Stimulated activated memory B cell treated with anti-CD40 and anti-IgM and Interleukin-4, amounts not matched to agents 10 μg/mL and 1 μg/mL and 100 μg/mL, for 72 hours (primary cell): ENCODE results near the gene SBF2.

ENCODE experiments used
- ATAC-seq: fragments of 150-1000 bp; cut with Tn5 transposase; 2 replicates; pipeline ENCODE4 v1.10.0; 2021
- H3K27ac Mint-ChIP-seq: one replicate; pipeline ENCODE4 v1.8.0; 2022; ENCODE audit warnings: mild to moderate bottlenecking, mixed read lengths
- H3K27me3 Mint-ChIP-seq: one replicate; pipeline ENCODE4 v1.8.0; 2022; ENCODE audit warnings: mixed read lengths
- H3K36me3 Mint-ChIP-seq: one replicate; pipeline ENCODE4 v1.8.0; 2022; ENCODE audit warnings: mixed read lengths
- H3K4me1 Mint-ChIP-seq: one replicate; pipeline ENCODE4 v1.8.0; 2022; ENCODE audit warnings: mixed read lengths
- H3K4me3 Mint-ChIP-seq: one replicate; pipeline ENCODE4 v1.8.0; 2022; ENCODE audit warnings: mild to moderate bottlenecking, moderate library complexity, mixed read lengths
- H3K9me3 Mint-ChIP-seq: one replicate; pipeline ENCODE4 v1.8.0; 2022; ENCODE audit warnings: mixed read lengths

Gene SBF2

DNA sequence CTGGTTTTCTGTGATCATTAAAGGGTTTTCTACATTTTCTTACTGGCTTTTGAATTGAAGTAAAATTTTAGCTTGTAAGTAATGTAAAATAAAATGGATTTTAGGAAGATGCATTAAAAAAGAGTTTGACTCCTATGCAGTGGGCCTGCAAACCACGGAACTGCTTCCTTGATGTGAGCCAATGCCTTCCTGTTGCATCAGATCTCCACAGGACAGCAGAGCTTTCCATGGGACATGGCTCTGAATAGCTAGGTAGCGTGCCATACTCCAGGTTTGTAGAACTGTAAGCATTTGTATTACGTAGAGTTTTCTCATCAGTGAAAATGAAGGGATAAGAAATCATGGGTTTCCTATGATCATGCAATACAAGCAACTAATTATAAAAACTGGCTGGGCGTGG is 496.7 kb downstream of the SBF2 start:
- Mint-ChIP-seq H3K27ac (no peak overlapping the region), H3K4me3 (no peak overlapping the region), H3K9me3 (no peaks in the 10 kb centered on the region), H3K27me3 (no peaks in the 10 kb centered on the region), H3K4me1 (no peaks in the 10 kb centered on the region), H3K36me3 (peaks cover 9% of the 10 kb centered on the region)
- no peak for ATAC-seq

DNA sequence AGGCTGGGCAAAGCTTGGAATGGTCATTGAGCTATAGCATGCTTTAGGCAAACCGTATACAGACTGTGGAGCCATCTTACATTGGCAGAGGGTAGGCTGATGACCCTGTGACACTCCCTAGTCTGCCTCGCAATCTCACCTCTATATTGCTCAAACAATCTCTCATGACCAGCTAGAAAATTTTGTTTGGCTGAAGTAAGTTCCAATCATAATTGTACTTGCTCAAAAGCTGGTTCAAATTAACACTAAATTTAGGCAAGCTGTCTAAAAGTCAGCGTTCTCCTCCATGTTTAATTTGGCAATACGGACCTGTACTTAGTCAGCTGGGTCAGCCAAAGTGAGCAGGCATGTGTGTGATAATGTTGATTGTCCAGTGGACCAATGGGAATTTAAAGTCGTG is 497.2 kb downstream of the SBF2 start:
- Mint-ChIP-seq H3K36me3 (peaks cover 9% of the 10 kb centered on the region), H3K4me1 (no peaks in the 10 kb centered on the region), H3K9me3 (no peaks in the 10 kb centered on the region), H3K27ac (no peak overlapping the region), H3K27me3 (no peaks in the 10 kb centered on the region), H3K4me3 (no peak overlapping the region)
- ATAC-seq, result no peak

DNA sequence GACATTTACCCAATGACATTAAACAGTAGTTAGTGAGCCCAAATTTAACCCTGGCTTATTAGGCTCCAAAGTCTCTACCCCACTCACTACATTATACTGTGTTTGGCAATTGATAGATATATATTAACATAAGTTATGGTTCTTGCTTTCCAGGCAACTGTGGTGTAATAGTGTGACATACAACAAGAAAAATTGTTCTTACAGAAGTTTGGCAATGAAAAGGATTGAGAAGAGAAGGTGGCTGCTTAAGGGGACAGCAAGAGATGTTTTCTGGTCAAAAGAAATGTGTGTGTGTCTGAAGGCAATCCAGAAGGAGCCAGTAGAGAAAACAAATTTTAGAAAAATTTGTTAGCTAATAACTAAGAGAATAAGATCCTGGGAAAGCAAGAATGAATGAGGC is 497.8 kb downstream of the SBF2 start:
- Mint-ChIP-seq H3K4me3 (no peak overlapping the region), H3K4me1 (no peaks in the 10 kb centered on the region), H3K27ac (no peak overlapping the region), H3K36me3 (peaks cover 9% of the 10 kb centered on the region), H3K9me3 (no peaks in the 10 kb centered on the region), H3K27me3 (no peaks in the 10 kb centered on the region)
- no peak for ATAC-seq

DNA sequence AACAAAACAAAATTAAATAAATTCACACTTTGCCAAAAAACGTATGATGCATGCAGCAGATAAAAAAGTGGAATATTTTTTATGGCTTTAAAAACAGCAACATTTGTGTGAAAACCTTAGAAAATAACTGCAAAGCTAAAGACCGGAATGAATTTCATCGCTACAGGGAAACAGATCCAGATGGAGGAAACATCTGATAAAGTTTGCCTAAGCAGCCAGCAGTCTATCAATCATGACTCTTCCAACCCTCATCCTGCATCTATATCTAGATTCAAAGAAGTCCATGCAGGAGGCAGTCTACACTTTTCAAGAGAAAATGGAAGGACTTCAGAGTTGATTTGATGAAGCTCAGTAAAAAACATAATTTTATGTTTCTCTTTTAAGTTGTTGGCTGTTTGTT is 503.3 kb downstream of the SBF2 start:
- ATAC-seq, result no peak
- H3K4me3 Mint-ChIP-seq, result no peak overlapping the region
- H3K4me1 Mint-ChIP-seq, result peaks cover 16% of the 10 kb centered on the region
- no peak overlapping the region for H3K27ac Mint-ChIP-seq
- peaks cover 15% of the 10 kb centered on the region for H3K36me3 Mint-ChIP-seq
- H3K27me3 Mint-ChIP-seq, result no peaks in the 10 kb centered on the region
- H3K9me3 Mint-ChIP-seq, result no peaks in the 10 kb centered on the region

DNA sequence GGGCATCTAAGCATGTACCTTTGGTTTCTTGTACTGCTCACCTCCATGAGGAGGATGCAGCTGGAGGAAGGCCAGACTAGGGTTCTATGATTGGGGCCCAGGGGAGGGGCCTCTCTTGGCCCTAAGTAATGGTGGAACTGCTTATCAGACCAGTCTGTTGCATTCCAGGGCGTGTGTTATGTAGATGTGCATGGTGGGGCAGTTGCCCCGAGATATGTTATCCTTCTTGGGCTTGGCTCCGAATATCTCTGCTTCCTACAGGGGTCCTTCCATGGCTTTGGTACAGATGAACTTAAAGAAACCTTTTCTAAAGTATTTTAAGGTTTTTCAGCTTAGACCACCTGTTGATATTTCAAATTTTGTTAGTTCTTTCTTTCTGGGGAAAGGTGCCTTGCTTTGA is 504.1 kb downstream of the SBF2 start:
- ATAC-seq, result no peak
- Mint-ChIP-seq H3K4me1 (peaks cover 16% of the 10 kb centered on the region), H3K36me3 (peaks cover 19% of the 10 kb centered on the region), H3K9me3 (no peaks in the 10 kb centered on the region), H3K27me3 (no peaks in the 10 kb centered on the region), H3K4me3 (no peak overlapping the region), H3K27ac (no peak overlapping the region)

DNA sequence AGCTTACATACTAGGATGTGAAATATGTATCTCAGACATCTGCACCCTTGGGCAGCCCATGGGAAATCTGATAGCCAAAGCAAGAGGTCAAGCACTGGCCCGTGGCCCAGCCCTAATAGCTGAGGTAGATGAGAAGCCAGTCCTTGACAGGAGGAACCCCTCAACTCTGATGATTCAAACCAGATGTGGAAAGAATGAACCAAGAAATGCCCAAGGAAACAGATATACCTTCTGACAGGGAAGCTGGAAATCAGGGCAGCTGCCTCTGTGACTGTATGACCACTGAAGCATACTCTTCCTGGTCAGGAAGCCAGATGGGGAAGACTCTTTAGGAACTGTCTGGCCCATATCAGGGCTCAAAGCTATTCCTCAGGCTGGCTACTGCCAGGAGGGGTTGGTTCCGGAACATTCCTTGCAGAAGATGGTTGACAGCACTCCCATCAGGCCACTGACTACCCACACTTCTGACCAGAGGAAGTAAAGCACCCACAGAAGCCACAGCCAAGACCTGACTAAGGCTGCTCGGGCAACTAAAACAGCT is 506.0 kb downstream of the SBF2 start:
- Mint-ChIP-seq H3K9me3 (no peaks in the 10 kb centered on the region), H3K36me3 (peaks cover 30% of the 10 kb centered on the region), H3K4me3 (no peak overlapping the region), H3K27ac (peak overlapping the region; percentile 75), H3K27me3 (no peaks in the 10 kb centered on the region), H3K4me1 (peaks cover 24% of the 10 kb centered on the region)
- peak; percentile 18 for ATAC-seq

DNA sequence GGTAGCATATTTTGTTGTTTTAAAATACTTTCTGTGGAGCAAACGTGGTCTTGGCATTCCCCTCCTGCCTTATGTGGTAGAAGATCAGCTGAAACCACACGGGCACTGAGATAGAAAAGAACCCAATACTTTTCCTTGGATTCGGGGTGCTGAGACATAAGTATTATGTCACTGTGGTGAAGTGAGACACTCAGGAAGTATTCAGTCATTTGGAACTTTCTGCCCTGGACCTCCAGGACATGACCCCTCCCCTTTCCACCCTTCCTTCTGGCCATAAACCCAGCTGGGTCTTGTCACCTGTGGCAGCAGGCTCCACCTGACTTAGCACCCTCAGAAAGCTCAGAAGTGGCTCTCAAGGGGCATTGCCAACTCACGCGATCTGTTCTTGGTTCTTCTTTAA is 506.8 kb downstream of the SBF2 start:
- Mint-ChIP-seq H3K27ac (peak overlapping the region; percentile 75), H3K9me3 (no peaks in the 10 kb centered on the region), H3K27me3 (no peaks in the 10 kb centered on the region), H3K4me1 (peaks cover 24% of the 10 kb centered on the region), H3K4me3 (no peak overlapping the region), H3K36me3 (peaks cover 30% of the 10 kb centered on the region)
- ATAC-seq, result peak; percentile 82

DNA sequence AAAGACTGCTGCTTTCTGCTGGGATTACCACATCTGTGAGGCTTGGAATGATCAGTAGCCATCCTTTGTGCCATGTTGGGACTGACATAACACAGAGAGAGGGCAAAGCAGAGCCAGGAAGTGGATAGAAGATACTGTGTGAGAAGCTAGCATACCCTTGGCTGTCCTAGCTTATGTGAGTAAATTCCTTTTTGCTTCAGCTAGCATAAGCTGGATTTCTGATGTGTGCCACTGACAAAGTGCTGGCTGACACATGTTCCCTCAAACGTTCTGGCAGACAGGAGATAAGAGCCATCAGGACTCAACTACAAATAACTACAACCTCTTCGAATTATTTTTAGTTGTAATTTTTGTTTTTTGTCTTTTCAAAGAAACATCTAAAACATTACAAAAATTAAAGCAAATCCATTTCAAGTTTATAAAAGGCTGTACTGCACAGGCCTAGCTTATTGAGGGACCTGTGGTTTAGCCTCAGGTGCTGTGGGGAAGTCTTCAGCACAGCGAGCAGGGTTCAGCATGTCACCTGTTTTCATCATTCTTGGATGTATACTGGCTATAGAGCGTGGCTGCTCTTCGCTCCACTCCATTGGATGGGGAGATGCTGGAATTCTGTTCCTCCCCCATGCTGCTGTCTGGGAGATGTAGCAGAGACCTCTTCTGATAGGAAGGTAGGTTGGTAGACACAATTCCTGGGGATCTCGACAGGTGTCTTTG is 509.3 kb downstream of the SBF2 start:
- Mint-ChIP-seq H3K4me1 (peaks cover 24% of the 10 kb centered on the region), H3K27me3 (no peaks in the 10 kb centered on the region), H3K4me3 (no peak overlapping the region), H3K9me3 (no peaks in the 10 kb centered on the region), H3K36me3 (peaks cover 45% of the 10 kb centered on the region), H3K27ac (peak overlapping the region; percentile 71)
- ATAC-seq, result no peak

DNA sequence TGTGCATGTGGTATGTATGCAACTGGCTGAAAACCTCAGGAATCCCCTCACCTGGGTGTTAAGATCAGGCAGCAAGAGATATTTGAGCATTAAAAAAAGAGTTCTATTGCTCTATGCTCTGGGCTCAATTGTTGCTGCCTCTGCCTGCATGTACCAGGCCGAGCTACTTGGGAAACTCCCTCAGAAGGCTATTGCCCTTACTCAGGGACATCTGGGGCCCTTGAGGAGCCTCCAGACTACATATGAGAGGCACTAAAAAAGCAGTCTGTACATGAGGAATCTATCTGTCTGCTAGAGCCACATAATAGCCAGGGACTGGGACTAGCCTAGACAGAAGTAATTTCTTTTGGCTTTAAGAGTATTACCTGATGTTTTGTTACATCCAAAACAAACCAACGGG is 510.0 kb downstream of the SBF2 start:
- Mint-ChIP-seq H3K36me3 (peaks cover 43% of the 10 kb centered on the region), H3K4me3 (no peak overlapping the region), H3K27me3 (no peaks in the 10 kb centered on the region)

DNA sequence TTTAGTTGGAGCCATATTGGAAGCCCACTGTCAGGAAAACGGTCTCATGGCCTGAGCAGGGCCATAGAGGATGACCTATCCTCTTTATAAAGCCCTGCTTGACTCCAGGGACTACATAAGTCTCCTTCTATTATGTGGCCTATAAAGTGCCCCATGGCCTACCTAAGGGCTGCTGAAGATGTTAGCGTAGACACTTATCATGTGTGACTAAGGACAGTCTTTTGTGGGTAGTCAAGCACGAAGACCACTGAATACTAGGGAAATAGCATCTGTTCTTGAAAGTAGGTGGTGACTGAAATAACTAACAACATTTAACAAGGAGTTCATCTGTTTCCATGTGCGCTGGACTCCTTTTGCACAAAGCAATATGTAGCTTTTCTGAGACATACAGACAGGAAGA is 513.1 kb downstream of the SBF2 start:
- H3K36me3 Mint-ChIP-seq, result peaks cover 33% of the 10 kb centered on the region
- H3K4me3 Mint-ChIP-seq, result no peak overlapping the region
- peaks cover 8% of the 10 kb centered on the region for H3K4me1 Mint-ChIP-seq
- no peaks in the 10 kb centered on the region for H3K9me3 Mint-ChIP-seq
- no peak overlapping the region for H3K27ac Mint-ChIP-seq
- ATAC-seq, result no peak
- H3K27me3 Mint-ChIP-seq, result no peaks in the 10 kb centered on the region

More for the DNA sequence above, 510.0 kb downstream of the SBF2 start:
- Mint-ChIP-seq H3K4me1 (peaks cover 24% of the 10 kb centered on the region), H3K9me3 (no peaks in the 10 kb centered on the region), H3K27ac (peak overlapping the region; percentile 71)
- ATAC-seq, result no peak

DNA sequence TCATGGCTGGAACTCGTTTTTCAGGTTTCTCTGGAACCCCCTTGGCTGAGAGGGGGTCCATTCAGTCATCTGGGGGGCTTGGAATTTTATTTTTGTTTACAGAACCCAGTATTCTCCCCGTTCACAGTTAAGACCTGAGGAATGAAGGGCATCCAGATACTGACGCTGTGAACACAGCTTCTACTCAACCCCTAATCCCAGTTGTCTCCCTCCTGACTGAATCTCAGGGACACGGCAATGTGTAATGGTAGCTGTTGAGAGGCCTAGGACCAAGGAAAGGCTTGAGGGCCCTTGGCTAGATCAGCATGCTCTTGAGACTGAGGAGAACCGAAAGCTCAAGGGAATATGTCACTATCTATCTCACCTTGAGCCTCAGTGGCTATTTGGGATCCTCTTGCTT is 516.5 kb downstream of the SBF2 start:
- Mint-ChIP-seq H3K9me3 (no peaks in the 10 kb centered on the region), H3K4me1 (peaks cover 6% of the 10 kb centered on the region)

DNA sequence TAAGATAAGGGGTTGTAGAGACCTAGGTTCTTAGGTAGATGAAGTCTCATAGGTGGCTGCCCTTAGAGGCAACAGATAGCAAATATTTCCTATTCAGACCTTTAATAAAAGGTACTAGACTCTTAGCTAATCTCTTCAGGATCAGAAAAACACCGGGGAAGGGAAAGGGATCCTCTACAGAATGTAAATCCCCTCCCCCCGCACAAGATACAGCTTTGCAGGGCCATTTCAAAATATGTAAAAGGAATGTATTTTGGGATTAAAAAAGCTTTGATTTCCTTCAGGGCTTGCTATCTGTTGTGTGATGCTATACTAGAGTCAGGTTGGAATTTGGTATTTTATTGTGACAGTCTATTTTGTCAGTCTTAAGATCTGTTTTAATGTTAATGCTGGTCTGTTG is 517.0 kb downstream of the SBF2 start:
- H3K27ac Mint-ChIP-seq, result no peak overlapping the region
- ATAC-seq, result no peak
- no peak overlapping the region for H3K4me3 Mint-ChIP-seq
- H3K4me1 Mint-ChIP-seq, result peaks cover 6% of the 10 kb centered on the region
- no peaks in the 10 kb centered on the region for H3K27me3 Mint-ChIP-seq
- no peaks in the 10 kb centered on the region for H3K9me3 Mint-ChIP-seq
- peaks cover 19% of the 10 kb centered on the region for H3K36me3 Mint-ChIP-seq

More for the DNA sequence above, 516.5 kb downstream of the SBF2 start:
- H3K27me3 Mint-ChIP-seq, result no peaks in the 10 kb centered on the region
- ATAC-seq, result no peak
- peaks cover 19% of the 10 kb centered on the region for H3K36me3 Mint-ChIP-seq
- no peak overlapping the region for H3K4me3 Mint-ChIP-seq
- H3K27ac Mint-ChIP-seq, result no peak overlapping the region

DNA sequence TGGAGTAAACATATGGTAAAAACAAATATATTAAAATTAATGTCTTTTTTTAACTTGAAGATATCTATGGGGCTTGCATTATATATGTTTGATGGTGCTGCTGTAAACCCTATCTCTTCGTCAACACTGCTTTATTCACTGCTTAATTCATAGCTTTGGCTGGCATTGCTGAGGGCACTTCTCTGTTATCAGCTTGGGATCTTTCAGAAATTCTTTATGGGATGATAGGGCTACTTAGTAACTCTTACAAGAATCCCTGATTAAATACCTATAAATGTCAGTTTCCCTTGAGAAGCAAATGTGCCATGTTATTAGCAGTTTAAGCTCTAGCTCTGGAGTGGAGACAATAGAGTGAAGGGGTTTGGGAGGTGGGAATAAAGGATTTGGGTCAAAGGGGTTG is 517.8 kb downstream of the SBF2 start:
- no peak overlapping the region for H3K4me3 Mint-ChIP-seq
- H3K27ac Mint-ChIP-seq, result no peak overlapping the region
- peaks cover 6% of the 10 kb centered on the region for H3K4me1 Mint-ChIP-seq
- ATAC-seq, result no peak
- H3K36me3 Mint-ChIP-seq, result peaks cover 24% of the 10 kb centered on the region
- no peaks in the 10 kb centered on the region for H3K27me3 Mint-ChIP-seq
- no peaks in the 10 kb centered on the region for H3K9me3 Mint-ChIP-seq

DNA sequence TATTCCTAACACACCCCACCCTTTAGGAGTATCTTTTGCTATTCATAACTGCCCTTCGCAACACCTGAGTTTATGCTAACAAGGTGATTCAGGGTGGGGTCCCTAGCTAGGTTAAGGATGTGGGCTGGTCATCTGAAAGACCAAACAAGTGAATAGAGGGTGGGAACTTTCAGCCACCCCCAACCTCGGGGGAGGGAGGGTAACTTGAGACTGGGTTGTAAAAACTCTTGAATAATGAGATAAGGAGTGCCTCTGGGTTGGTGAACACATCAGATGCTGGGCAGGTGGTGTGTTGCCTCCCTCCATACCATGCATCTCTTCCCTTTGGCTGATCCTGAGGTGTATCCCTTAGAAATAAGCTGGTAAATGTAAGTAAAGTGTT is 518.6 kb downstream of the SBF2 start:
- no peaks in the 10 kb centered on the region for H3K27me3 Mint-ChIP-seq
- no peak overlapping the region for H3K27ac Mint-ChIP-seq
- peaks cover 6% of the 10 kb centered on the region for H3K4me1 Mint-ChIP-seq
- ATAC-seq, result no peak
- no peaks in the 10 kb centered on the region for H3K9me3 Mint-ChIP-seq
- peaks cover 22% of the 10 kb centered on the region for H3K36me3 Mint-ChIP-seq
- H3K4me3 Mint-ChIP-seq, result no peak overlapping the region

DNA sequence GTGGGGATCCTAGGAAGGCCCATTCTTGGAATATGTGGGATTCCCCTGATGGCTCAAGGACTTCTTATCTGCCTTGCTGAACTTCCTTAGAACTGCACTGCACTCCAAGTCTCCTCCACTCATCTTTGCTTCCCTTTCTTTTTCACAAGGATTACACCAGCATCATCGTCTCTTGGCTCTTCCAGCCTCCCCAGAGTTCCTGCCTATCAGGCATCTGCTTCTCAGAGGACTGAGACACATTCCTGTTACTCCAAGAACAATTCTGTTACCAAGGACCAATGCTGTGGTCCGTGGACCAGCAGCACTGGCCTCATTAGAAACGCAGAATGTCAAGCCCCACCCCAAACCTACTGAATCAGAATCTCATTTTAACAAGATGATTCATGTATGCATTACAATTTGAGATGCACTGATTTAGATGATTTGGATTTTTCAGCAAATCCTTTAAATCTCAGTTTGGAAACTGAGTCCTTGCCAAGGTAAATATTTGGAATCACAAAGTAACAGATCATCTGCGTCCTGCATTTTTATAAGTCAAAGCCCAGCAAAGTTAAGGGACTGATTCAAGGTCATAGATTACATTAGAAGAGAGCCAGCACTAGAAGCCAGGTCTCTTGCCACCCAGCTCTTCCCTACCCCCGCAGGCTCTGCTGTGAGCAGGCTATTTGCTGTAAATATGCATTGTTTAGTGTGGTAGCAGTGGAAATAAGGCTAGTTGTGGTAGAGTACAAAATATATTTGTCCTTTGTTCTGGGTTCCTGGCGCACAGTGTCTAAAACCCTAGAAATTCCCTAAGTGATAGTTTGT is 519.2 kb downstream of the SBF2 start:
- Mint-ChIP-seq H3K4me3 (no peak overlapping the region), H3K4me1 (peaks cover 10% of the 10 kb centered on the region), H3K27me3 (no peaks in the 10 kb centered on the region), H3K27ac (no peak overlapping the region), H3K9me3 (no peaks in the 10 kb centered on the region), H3K36me3 (peaks cover 20% of the 10 kb centered on the region)
- no peak for ATAC-seq

DNA sequence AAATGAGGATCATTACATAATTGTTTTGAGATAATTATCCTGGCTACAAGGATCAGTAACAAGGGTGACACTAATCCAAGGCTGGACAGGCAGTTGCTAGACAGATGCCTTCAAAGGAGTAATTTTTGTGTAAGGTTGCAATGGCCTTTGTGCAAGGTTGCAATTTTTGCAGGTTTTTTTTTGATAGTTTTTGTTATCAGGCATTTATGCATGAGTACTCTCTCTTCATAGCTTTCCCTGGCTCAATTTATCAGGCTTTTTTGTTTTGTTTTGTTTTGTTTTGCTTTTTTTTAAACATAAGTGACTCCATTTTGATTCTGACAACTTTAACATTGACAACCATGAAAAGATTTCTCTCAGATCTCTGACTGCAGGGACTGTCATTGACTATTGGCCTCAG is 519.9 kb downstream of the SBF2 start:
- ATAC-seq, result no peak
- Mint-ChIP-seq H3K27ac (no peak overlapping the region), H3K4me1 (peaks cover 14% of the 10 kb centered on the region), H3K27me3 (no peaks in the 10 kb centered on the region), H3K4me3 (no peak overlapping the region), H3K36me3 (peaks cover 21% of the 10 kb centered on the region), H3K9me3 (no peaks in the 10 kb centered on the region)
